ENCODE results near the gene AKIRIN1. TPM values are rescaled to one million over a fixed set of nuclear protein-coding genes. Genes with fewer than 3 reads are reported as not detected.

The AKIRIN1 gene
- total and polyA plus RNA-seq, 5 donors from 2014 or later = 97.9 to 109 (median 100.0) TPM

- Histone ChIP-seq H3K27me3 (ENCODE audit: control insufficient read depth, insufficient read depth, low read length) (no peaks in the 10 kb centered on the region), H3K4me1 (ENCODE audit: control insufficient read depth, insufficient read depth, low read length, poor library complexity, severe bottlenecking) (peaks cover 11% of the 10 kb centered on the region), H3K4me3 (ENCODE audit: low read depth, low read length) (peak overlapping the region; percentile 76), H3K27ac (ENCODE audit: insufficient read depth, low read length, poor library complexity, severe bottlenecking) (peak overlapping the region; percentile 73), H3K36me3 (ENCODE audit: control insufficient read depth, insufficient read depth, low read length) (peaks cover 27% of the 10 kb centered on the region), H3K9me3 (ENCODE audit: control insufficient read depth in 2 of 2, low read length in 2 of 2) (no peaks in the 10 kb centered on the region)
- H3K4me1 Mint-ChIP-seq = peaks cover 23 to 47% (median 39%) of the 10 kb centered on the region in 4 donors
- H3K36me3 Mint-ChIP-seq = peaks cover 21% of the 10 kb centered on the region
- no peaks in the 10 kb centered on the region for H3K27me3 Mint-ChIP-seq
- ATAC-seq (ENCODE audit: low read depth in 2 of 2) = no peak
- peak overlapping the region; percentile 97 to 99 (median 99) for H3K27ac Mint-ChIP-seq
- peak overlapping the region; percentile 85 to 89 (median 88) for H3K4me3 Mint-ChIP-seq
- DNase-seq = peak in 2 of 3 donors; percentile 50 to 59
- no peaks in the 10 kb centered on the region for H3K9me3 Mint-ChIP-seq
Observed at GRCh38 chr1:39034114-39034654, 43.1 kb downstream of the AKIRIN1 start.

- H3K4me3 Mint-ChIP-seq = peak overlapping the region in 1 of 4 donors; percentile 2
- H3K9me3 Mint-ChIP-seq = no peaks in the 10 kb centered on the region
- DNase-seq = no peak
- Histone ChIP-seq H3K4me3 (ENCODE audit: low read depth, low read length) (no peak overlapping the region), H3K9me3 (ENCODE audit: control insufficient read depth in 2 of 2, low read length in 2 of 2) (no peaks in the 10 kb centered on the region), H3K27ac (ENCODE audit: insufficient read depth, low read length, poor library complexity, severe bottlenecking) (no peak overlapping the region), H3K27me3 (ENCODE audit: control insufficient read depth, insufficient read depth, low read length) (no peaks in the 10 kb centered on the region), H3K36me3 (ENCODE audit: control insufficient read depth, insufficient read depth, low read length) (peaks cover 16% of the 10 kb centered on the region), H3K4me1 (ENCODE audit: control insufficient read depth, insufficient read depth, low read length, poor library complexity, severe bottlenecking) (peaks cover 11% of the 10 kb centered on the region)
- peaks cover 19% of the 10 kb centered on the region for H3K36me3 Mint-ChIP-seq
- H3K27me3 Mint-ChIP-seq = no peaks in the 10 kb centered on the region
- peaks cover 22 to 42% (median 37%) of the 10 kb centered on the region in 4 donors for H3K4me1 Mint-ChIP-seq
- peak overlapping the region in 1 of 3 donors; percentile 76 for H3K27ac Mint-ChIP-seq
- no peak for ATAC-seq (ENCODE audit: low read depth in 2 of 2)
Observed at GRCh38 chr1:39036678-39037077, 45.6 kb downstream of the AKIRIN1 start.

GRCh38 chr1:39043513-39043912 lies 52.4 kb downstream of the AKIRIN1 start:
- H3K27me3 ChIP-seq (ENCODE audit: control insufficient read depth, insufficient read depth, low read length) = no peaks in the 10 kb centered on the region
- no peak for DNase-seq
- no peak for ATAC-seq (ENCODE audit: low read depth in 2 of 2)
- no peaks in the 10 kb centered on the region for H3K9me3 Mint-ChIP-seq
- peaks cover 15% of the 10 kb centered on the region for H3K36me3 ChIP-seq (ENCODE audit: control insufficient read depth, insufficient read depth, low read length)
- peaks cover 19% of the 10 kb centered on the region for H3K36me3 Mint-ChIP-seq
- no peaks in the 10 kb centered on the region for H3K4me1 ChIP-seq (ENCODE audit: control insufficient read depth, insufficient read depth, low read length, poor library complexity, severe bottlenecking)
- H3K4me3 Mint-ChIP-seq = no peak overlapping the region
- no peak overlapping the region for H3K4me3 ChIP-seq (ENCODE audit: low read depth, low read length)
- peak overlapping the region in 2 of 3 donors; percentile 20 to 29 for H3K27ac Mint-ChIP-seq
- no peaks in the 10 kb centered on the region for H3K9me3 ChIP-seq (ENCODE audit: control insufficient read depth in 2 of 2, low read length in 2 of 2)
- H3K27ac ChIP-seq (ENCODE audit: insufficient read depth, low read length, poor library complexity, severe bottlenecking) = no peak overlapping the region
- peaks cover 3 to 14% (median 7%) of the 10 kb centered on the region in 4 donors for H3K4me1 Mint-ChIP-seq
- no peaks in the 10 kb centered on the region for H3K27me3 Mint-ChIP-seq

GRCh38 chr1:39044762-39045161 lies 53.7 kb downstream of the AKIRIN1 start:
- Histone ChIP-seq H3K9me3 (ENCODE audit: control insufficient read depth in 2 of 2, low read length in 2 of 2) (no peaks in the 10 kb centered on the region), H3K4me3 (ENCODE audit: low read depth, low read length) (no peak overlapping the region), H3K27ac (ENCODE audit: insufficient read depth, low read length, poor library complexity, severe bottlenecking) (no peak overlapping the region), H3K4me1 (ENCODE audit: control insufficient read depth, insufficient read depth, low read length, poor library complexity, severe bottlenecking) (no peaks in the 10 kb centered on the region), H3K36me3 (ENCODE audit: control insufficient read depth, insufficient read depth, low read length) (peaks cover 15% of the 10 kb centered on the region), H3K27me3 (ENCODE audit: control insufficient read depth, insufficient read depth, low read length) (no peaks in the 10 kb centered on the region)
- peaks cover 20% of the 10 kb centered on the region for H3K36me3 Mint-ChIP-seq
- no peak for DNase-seq
- H3K27ac Mint-ChIP-seq = peak overlapping the region in 1 of 3 donors; percentile 74
- no peak overlapping the region for H3K4me3 Mint-ChIP-seq
- H3K9me3 Mint-ChIP-seq = no peaks in the 10 kb centered on the region
- peaks cover under 1 to 8% (median 2%) of the 10 kb centered on the region in 4 donors for H3K4me1 Mint-ChIP-seq
- H3K27me3 Mint-ChIP-seq = no peaks in the 10 kb centered on the region
- no peak for ATAC-seq (ENCODE audit: low read depth in 2 of 2)

GRCh38 chr1:39045231-39045630 lies 54.2 kb downstream of the AKIRIN1 start:
- Histone ChIP-seq H3K27me3 (ENCODE audit: control insufficient read depth, insufficient read depth, low read length) (no peaks in the 10 kb centered on the region), H3K27ac (ENCODE audit: insufficient read depth, low read length, poor library complexity, severe bottlenecking) (no peak overlapping the region), H3K4me1 (ENCODE audit: control insufficient read depth, insufficient read depth, low read length, poor library complexity, severe bottlenecking) (no peaks in the 10 kb centered on the region), H3K4me3 (ENCODE audit: low read depth, low read length) (no peak overlapping the region), H3K9me3 (ENCODE audit: control insufficient read depth in 2 of 2, low read length in 2 of 2) (no peaks in the 10 kb centered on the region), H3K36me3 (ENCODE audit: control insufficient read depth, insufficient read depth, low read length) (peaks cover 15% of the 10 kb centered on the region)
- H3K27ac Mint-ChIP-seq = peak overlapping the region in 1 of 3 donors; percentile 74
- ATAC-seq (ENCODE audit: low read depth in 2 of 2) (no peak), DNase-seq (no peak)
- H3K9me3 Mint-ChIP-seq = no peaks in the 10 kb centered on the region
- H3K27me3 Mint-ChIP-seq = no peaks in the 10 kb centered on the region
- no peak overlapping the region for H3K4me3 Mint-ChIP-seq
- peaks cover 0 to 4% (median 2%) of the 10 kb centered on the region in 4 donors for H3K4me1 Mint-ChIP-seq
- peaks cover 23% of the 10 kb centered on the region for H3K36me3 Mint-ChIP-seq

- no peaks in the 10 kb centered on the region for H3K9me3 Mint-ChIP-seq
- H3K9me3 ChIP-seq (ENCODE audit: control insufficient read depth in 2 of 2, low read length in 2 of 2) = no peaks in the 10 kb centered on the region
- DNase-seq (no peak), ATAC-seq (ENCODE audit: low read depth in 2 of 2) (no peak)
- no peak overlapping the region for H3K4me3 Mint-ChIP-seq
- H3K4me3 ChIP-seq (ENCODE audit: low read depth, low read length) = no peak overlapping the region
- H3K4me1 ChIP-seq (ENCODE audit: control insufficient read depth, insufficient read depth, low read length, poor library complexity, severe bottlenecking) = no peaks in the 10 kb centered on the region
- no peak overlapping the region for H3K27ac ChIP-seq (ENCODE audit: insufficient read depth, low read length, poor library complexity, severe bottlenecking)
- H3K27me3 ChIP-seq (ENCODE audit: control insufficient read depth, insufficient read depth, low read length) = no peaks in the 10 kb centered on the region
- peaks cover 5 to 13% (median 9%) of the 10 kb centered on the region in 4 donors for H3K4me1 Mint-ChIP-seq
- peaks cover 11% of the 10 kb centered on the region for H3K36me3 ChIP-seq (ENCODE audit: control insufficient read depth, insufficient read depth, low read length)
- H3K27ac Mint-ChIP-seq = peak overlapping the region in 1 of 3 donors; percentile 68
- H3K36me3 Mint-ChIP-seq = peaks cover 23% of the 10 kb centered on the region
- H3K27me3 Mint-ChIP-seq = no peaks in the 10 kb centered on the region
Observed at GRCh38 chr1:39046613-39047210, 55.6 kb downstream of the AKIRIN1 start.

- peaks cover 20% of the 10 kb centered on the region for H3K36me3 Mint-ChIP-seq
- no peak overlapping the region for H3K27ac ChIP-seq (ENCODE audit: insufficient read depth, low read length, poor library complexity, severe bottlenecking)
- DNase-seq = no peak
- H3K4me3 Mint-ChIP-seq = no peak overlapping the region
- no peaks in the 10 kb centered on the region for H3K4me1 ChIP-seq (ENCODE audit: control insufficient read depth, insufficient read depth, low read length, poor library complexity, severe bottlenecking)
- no peaks in the 10 kb centered on the region for H3K27me3 Mint-ChIP-seq
- H3K27ac Mint-ChIP-seq = peak overlapping the region in 1 of 3 donors; percentile 42
- H3K4me3 ChIP-seq (ENCODE audit: low read depth, low read length) = no peak overlapping the region
- no peaks in the 10 kb centered on the region for H3K9me3 ChIP-seq (ENCODE audit: control insufficient read depth in 2 of 2, low read length in 2 of 2)
- no peaks in the 10 kb centered on the region for H3K27me3 ChIP-seq (ENCODE audit: control insufficient read depth, insufficient read depth, low read length)
- peaks cover 11% of the 10 kb centered on the region for H3K36me3 ChIP-seq (ENCODE audit: control insufficient read depth, insufficient read depth, low read length)
- no peaks in the 10 kb centered on the region for H3K9me3 Mint-ChIP-seq
- H3K4me1 Mint-ChIP-seq = peaks cover 5 to 13% (median 9%) of the 10 kb centered on the region in 4 donors
- ATAC-seq (ENCODE audit: low read depth in 2 of 2) = no peak
Observed at GRCh38 chr1:39047374-39048229, 56.5 kb downstream of the AKIRIN1 start.

Data from CD4-positive, CD25-positive, alpha-beta regulatory T cell (primary cell).